Vagina (tissue), 2 donors: ENCODE results near the gene LACRT.

Experiments
- POLR2A ChIP-seq, 2 donors: fragments of 450-650 bp; IDR thresholded peaks; one replicate each; pipeline ENCODE4 v1.6.1; 2017; ENCODE audit warnings: antibody characterized with exemption in 2 of 2, mild to moderate bottlenecking in 2 of 2, moderate library complexity in 2 of 2
- POLR2AphosphoS5 ChIP-seq, 2 donors: sonication (generic); formaldehyde crosslinking; IDR thresholded peaks; one replicate each; pipeline ENCODE4 v1.9.0; 2017; ENCODE audit warnings: antibody characterized with exemption in 2 of 2, mild to moderate bottlenecking in 2 of 2, low read depth in 1 of 2; ENCODE audit not compliant: insufficient read depth in 1 of 2
- TF ChIP-seq, protein P1 (sequence below), 3 experiments: fragments of 450-650 bp in 2 of 3; fragments of 200-600 bp in 1 of 3; sonication (generic) in 1 of 3; IDR thresholded peaks; one replicate each; pipeline ENCODE4 v1.5.1; 2017 to 2019; ENCODE audit warnings: antibody characterized with exemption in 3 of 3, mild to moderate bottlenecking in 2 of 3, moderate library complexity in 2 of 3

DNA sequence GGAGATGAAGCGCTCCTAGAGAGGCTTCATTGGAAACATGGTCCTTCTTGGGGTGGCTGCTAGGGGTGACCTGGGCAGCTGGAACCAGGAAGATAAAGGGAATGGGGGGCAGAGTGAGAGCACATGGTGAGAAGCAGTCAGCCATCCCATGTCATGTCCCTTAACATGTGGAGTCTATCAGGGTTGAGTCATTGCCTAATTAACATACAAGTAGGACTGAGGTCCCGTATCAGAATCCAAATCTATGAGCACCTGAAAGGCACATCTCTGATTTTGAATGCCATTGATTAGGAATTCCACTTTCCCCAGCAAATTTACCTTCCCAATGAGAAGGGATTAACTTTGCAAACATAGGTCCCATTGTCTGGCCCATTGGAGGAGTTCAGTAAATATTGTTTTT is 25.9 kb downstream of the LACRT start:
- TF ChIP-seq, protein P1, sequence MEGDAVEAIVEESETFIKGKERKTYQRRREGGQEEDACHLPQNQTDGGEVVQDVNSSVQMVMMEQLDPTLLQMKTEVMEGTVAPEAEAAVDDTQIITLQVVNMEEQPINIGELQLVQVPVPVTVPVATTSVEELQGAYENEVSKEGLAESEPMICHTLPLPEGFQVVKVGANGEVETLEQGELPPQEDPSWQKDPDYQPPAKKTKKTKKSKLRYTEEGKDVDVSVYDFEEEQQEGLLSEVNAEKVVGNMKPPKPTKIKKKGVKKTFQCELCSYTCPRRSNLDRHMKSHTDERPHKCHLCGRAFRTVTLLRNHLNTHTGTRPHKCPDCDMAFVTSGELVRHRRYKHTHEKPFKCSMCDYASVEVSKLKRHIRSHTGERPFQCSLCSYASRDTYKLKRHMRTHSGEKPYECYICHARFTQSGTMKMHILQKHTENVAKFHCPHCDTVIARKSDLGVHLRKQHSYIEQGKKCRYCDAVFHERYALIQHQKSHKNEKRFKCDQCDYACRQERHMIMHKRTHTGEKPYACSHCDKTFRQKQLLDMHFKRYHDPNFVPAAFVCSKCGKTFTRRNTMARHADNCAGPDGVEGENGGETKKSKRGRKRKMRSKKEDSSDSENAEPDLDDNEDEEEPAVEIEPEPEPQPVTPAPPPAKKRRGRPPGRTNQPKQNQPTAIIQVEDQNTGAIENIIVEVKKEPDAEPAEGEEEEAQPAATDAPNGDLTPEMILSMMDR (IDR thresholded peaks at IDR 0.05), result no peak
- TF ChIP-seq POLR2AphosphoS5 (IDR thresholded peaks at IDR 0.05; ENCODE audit: insufficient read depth in 1 of 2, low read depth in 1 of 2) (no peak), POLR2A (IDR thresholded peaks at IDR 0.05) (no peak)
